Mammary epithelial cell (primary cell): ENCODE results near the gene BTBD9.

Experiments used
- EZH2 ChIP-seq: IDR thresholded peaks from 2 replicates; pipeline ENCODE4 v1.6.1; 2012; ENCODE audit warnings: low read length, inconsistent platforms, borderline replicate concordance
- TF ChIP-seq, protein P1 (sequence below), 2 donors: IDR thresholded peaks in 1 of 2; conservative IDR thresholded peaks in 1 of 2; 2 replicates each; pipeline ENCODE4 v1.5.1; 2011 to 2012; ENCODE audit warnings: inconsistent platforms in 2 of 2, low read length in 2 of 2, mild to moderate bottlenecking in 2 of 2, control low read depth in 1 of 2, low read depth in 1 of 2; ENCODE audit not compliant: insufficient read depth in 1 of 2; ENCODE audit errors: extremely low read depth in 1 of 2

GRCh38 chr6:38577492-38577891 lies 62.2 kb downstream of the BTBD9 start:
- TF ChIP-seq, protein P1, sequence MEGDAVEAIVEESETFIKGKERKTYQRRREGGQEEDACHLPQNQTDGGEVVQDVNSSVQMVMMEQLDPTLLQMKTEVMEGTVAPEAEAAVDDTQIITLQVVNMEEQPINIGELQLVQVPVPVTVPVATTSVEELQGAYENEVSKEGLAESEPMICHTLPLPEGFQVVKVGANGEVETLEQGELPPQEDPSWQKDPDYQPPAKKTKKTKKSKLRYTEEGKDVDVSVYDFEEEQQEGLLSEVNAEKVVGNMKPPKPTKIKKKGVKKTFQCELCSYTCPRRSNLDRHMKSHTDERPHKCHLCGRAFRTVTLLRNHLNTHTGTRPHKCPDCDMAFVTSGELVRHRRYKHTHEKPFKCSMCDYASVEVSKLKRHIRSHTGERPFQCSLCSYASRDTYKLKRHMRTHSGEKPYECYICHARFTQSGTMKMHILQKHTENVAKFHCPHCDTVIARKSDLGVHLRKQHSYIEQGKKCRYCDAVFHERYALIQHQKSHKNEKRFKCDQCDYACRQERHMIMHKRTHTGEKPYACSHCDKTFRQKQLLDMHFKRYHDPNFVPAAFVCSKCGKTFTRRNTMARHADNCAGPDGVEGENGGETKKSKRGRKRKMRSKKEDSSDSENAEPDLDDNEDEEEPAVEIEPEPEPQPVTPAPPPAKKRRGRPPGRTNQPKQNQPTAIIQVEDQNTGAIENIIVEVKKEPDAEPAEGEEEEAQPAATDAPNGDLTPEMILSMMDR (conservative IDR thresholded peaks at IDR 0.05 in 1 of 2, IDR thresholded peaks at IDR 0.05 in 1 of 2; ENCODE audit: extremely low read depth in 1 of 2, insufficient read depth in 1 of 2, low read depth in 1 of 2, low read length in 2 of 2): no peak
- TF ChIP-seq EZH2: no peak
